Upper lobe of right lung (tissue), 1 donor: ENCODE results near the gene COL4A1. TPM values are rescaled to one million over a fixed set of nuclear protein-coding genes. Genes with fewer than 3 reads are reported as not detected.

Experiments
- ATAC-seq: fragments of 200-7000 bp; cut with Tn5 transposase; one replicate; pipeline ENCODE4 v1.9.1; 2020; ENCODE audit warnings: mild to moderate bottlenecking, moderate library complexity
- DNase-seq: peaks from one replicate; pipeline ENCODE4 v3.0.0-alpha.2; 2020
- H3K27ac ChIP-seq: fragments of 200-600 bp; one replicate; pipeline ENCODE4 v1.8.0; 2022
- H3K27me3 ChIP-seq: fragments of 200-600 bp; one replicate; pipeline ENCODE4 v1.8.0; 2022; ENCODE audit warnings: mild to moderate bottlenecking
- H3K36me3 ChIP-seq: fragments of 200-600 bp; one replicate; pipeline ENCODE4 v1.8.0; 2022
- H3K4me1 ChIP-seq: fragments of 200-600 bp; one replicate; pipeline ENCODE4 v1.8.0; 2022
- H3K4me3 ChIP-seq: fragments of 200-600 bp; one replicate; pipeline ENCODE4 v1.8.0; 2022; ENCODE audit warnings: mild to moderate bottlenecking
- H3K9me3 ChIP-seq: fragments of 200-600 bp; one replicate; pipeline ENCODE4 v1.8.0; 2022
- CTCF ChIP-seq: fragments of 200-600 bp; IDR thresholded peaks from one replicate; pipeline ENCODE4 v1.8.0; 2022; ENCODE audit warnings: antibody characterized with exemption
- intact Hi-C: fragments of 100-400 bp; cut with DNase I; formaldehyde crosslinking; loops from one replicate; pipeline ENCODE4 v1.11.0; 2022
- total RNA-seq: library from RNA; stranded (reverse); fragmentation: NEBNext Ultra II Directional; extraction: Animal tissue kit (Norgen Biotek cat#: 25700); gene quantifications from one replicate; pipeline ENCODE4 v1.2.1, GENCODE V29; 2021
- donor health status: DM: no; HTN: yes; CAD: no; lungs with severe emphysema.

The COL4A1 gene
- total RNA-seq, 1 donor from 2014 or later, result 242 TPM

GRCh38 chr13:110157718-110158117 is 149.2 kb downstream of the COL4A1 start:
- no peaks in the 10 kb centered on the region for H3K27me3 ChIP-seq
- intact Hi-C loops, result no loop called here
- no peak for ATAC-seq
- no peaks in the 10 kb centered on the region for H3K9me3 ChIP-seq
- TF ChIP-seq CTCF, result no peak
- H3K27ac ChIP-seq, result no peak overlapping the region
- peaks cover 66% of the 10 kb centered on the region for H3K36me3 ChIP-seq
- H3K4me1 ChIP-seq, result peaks cover 8% of the 10 kb centered on the region
- no peak overlapping the region for H3K4me3 ChIP-seq
- DNase-seq, result no peak

GRCh38 chr13:110156301-110157049 is 150.5 kb downstream of the COL4A1 start:
- ATAC-seq (no peak), DNase-seq (no peak)
- intact Hi-C loops, result no loop called here
- no peak for TF ChIP-seq CTCF
- H3K36me3 ChIP-seq, result peaks cover 65% of the 10 kb centered on the region
- no peaks in the 10 kb centered on the region for H3K27me3 ChIP-seq
- no peaks in the 10 kb centered on the region for H3K9me3 ChIP-seq
- H3K4me1 ChIP-seq, result peaks cover under 1% of the 10 kb centered on the region
- no peak overlapping the region for H3K4me3 ChIP-seq
- no peak overlapping the region for H3K27ac ChIP-seq

- ATAC-seq, result peak; percentile 18
- H3K36me3 ChIP-seq, result peaks cover 67% of the 10 kb centered on the region
- H3K4me1 ChIP-seq, result no peaks in the 10 kb centered on the region
Observed at GRCh38 chr13:110155072-110155471, 151.9 kb downstream of the COL4A1 start.

GRCh38 chr13:110154410-110154933 is 152.5 kb downstream of the COL4A1 start:
- Histone ChIP-seq H3K27me3 (no peaks in the 10 kb centered on the region), H3K4me1 (no peaks in the 10 kb centered on the region), H3K9me3 (no peaks in the 10 kb centered on the region), H3K36me3 (peaks cover 70% of the 10 kb centered on the region), H3K27ac (no peak overlapping the region), H3K4me3 (no peak overlapping the region)
- no peak for DNase-seq
- intact Hi-C loops, result no loop called here
- no peak for TF ChIP-seq CTCF
- ATAC-seq, result peak; percentile 46

More at GRCh38 chr13:110155072-110155471, 151.9 kb downstream of the COL4A1 start:
- TF ChIP-seq CTCF, result no peak
- no peaks in the 10 kb centered on the region for H3K9me3 ChIP-seq
- no peak overlapping the region for H3K4me3 ChIP-seq
- no peak for DNase-seq
- intact Hi-C loops, result no loop called here
- H3K27me3 ChIP-seq, result no peaks in the 10 kb centered on the region
- H3K27ac ChIP-seq, result no peak overlapping the region

- no peaks in the 10 kb centered on the region for H3K4me1 ChIP-seq
- H3K36me3 ChIP-seq, result peaks cover 82% of the 10 kb centered on the region
Observed at GRCh38 chr13:110152351-110152750, 154.6 kb downstream of the COL4A1 start.

More at GRCh38 chr13:110152351-110152750, 154.6 kb downstream of the COL4A1 start:
- no peak overlapping the region for H3K4me3 ChIP-seq
- H3K27me3 ChIP-seq, result no peaks in the 10 kb centered on the region
- no peak overlapping the region for H3K27ac ChIP-seq
- H3K9me3 ChIP-seq, result no peaks in the 10 kb centered on the region
- intact Hi-C loops, result no loop called here
- DNase-seq (no peak), ATAC-seq (peak; percentile 17)
- TF ChIP-seq CTCF, result no peak
